HG03025 (cell line): Measurements from ENCODE around the gene CRTAP.
"Not testable (repeated sequence)": the region's sequence is repeated elsewhere in the genome, so short reads cannot be mapped to it uniquely, and the experiment has no call there.

Experiments used
- ATAC-seq: cut with Tn5 transposase; IDR thresholded peaks from one replicate; pipeline ENCODE4 v1.9.1; 2021; ENCODE audit warnings: mild to moderate bottlenecking, moderate library complexity; ENCODE audit not compliant: unreplicated experiment, low FRiP score

Gene CRTAP

DNA sequence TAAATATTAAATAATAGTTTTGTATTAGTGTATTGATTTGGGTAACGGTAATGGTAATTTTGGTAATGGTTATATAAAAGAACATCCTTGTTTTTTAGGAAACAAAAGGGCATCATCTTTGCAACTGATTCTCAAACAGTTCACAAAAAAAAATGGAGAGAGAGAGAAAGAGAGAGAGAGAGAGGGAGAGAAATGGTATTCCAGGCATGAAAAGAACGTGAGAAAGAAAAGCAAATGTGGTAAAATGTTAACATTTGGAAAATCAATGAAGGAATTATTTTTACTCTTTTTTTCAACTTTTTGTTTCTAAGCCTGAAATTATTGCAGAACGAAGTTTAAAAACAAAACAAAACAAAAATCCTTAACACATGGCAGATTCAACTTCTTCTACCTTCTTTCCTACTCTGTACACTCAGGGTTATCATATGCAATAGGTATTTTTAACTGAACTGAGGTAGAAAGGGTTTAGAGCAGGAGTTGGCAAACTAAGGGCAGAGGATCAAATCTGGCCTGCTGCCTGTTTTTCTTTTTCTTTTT is 14.6 kb upstream of the CRTAP start:
- no peak for ATAC-seq

DNA sequence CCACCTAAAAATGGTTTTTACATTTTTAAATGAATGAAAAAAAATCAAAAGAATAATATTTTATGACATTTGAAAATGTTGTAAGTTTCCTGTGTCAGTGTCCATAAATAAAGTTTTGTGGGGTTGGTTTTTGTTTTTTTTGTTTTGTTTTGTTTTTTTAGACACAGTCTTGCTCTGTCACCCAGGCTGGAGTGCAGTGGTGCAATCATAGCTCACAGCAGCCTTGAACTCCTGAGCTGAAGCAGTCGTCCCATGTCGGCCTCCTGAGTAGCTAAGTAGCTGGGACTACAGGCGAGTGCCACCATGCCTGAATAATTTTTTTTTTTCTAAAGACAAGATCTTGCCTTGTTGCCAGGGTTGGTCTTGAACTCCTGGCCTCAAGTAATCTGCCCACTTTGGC is 14.1 kb upstream of the CRTAP start:
- no peak for ATAC-seq

DNA sequence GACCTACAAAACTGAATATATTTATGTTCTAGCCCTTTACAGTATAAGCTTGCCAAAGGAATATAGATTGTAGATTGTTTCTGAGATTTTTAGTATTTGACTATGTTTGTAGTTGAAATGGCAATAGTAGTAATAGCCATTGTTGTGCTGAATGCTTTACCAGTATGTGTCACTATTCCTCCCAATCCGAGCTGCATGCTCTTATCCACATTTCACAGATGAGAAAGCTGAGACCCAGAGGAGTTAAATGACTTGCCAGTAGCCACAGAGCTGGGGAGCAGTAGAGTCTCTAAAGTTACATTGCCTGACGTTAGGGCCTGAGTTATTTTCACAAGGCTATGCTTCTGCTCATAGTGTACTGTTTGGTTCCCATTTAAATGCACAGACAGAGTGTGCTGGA is 13.6 kb upstream of the CRTAP start:
- no peak for ATAC-seq

DNA sequence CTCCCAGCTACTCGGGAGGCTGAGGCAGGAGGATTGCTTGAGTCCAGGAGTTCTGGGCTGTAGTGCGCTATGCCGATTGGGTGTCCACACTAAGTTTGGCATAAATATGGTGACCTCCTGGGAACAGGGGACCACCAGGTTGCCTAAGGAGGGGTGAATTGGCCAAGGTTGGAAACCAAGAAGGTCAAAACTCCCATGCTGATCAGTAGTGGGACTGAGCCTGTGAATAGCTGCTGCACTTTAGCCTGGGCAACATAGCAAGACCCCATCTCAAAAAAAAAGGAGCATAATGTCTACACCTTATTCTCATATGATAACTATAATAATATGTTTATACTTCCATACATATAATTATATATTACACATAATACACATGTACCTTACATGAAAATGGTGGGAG is 10.8 kb upstream of the CRTAP start:
- no peak for ATAC-seq

DNA sequence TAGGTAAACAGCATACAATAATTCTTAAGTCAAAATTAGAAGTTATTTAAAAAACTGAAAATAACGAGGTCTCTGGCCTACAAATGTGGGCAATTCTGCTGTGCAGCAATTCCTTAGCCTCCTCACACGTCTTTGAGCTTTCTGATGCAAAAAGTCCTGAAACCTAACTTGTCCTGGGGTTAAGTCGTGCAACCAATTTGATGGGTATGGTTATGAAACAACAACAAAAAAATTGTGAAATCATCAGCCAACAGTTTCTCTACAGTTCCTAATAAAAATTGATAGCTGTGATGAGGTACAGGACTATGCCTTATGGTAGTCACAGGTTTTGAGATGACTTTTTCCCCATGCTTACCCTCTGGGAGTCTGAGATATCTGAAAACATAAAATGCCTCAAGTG is 10.3 kb upstream of the CRTAP start:
- no peak for ATAC-seq

DNA sequence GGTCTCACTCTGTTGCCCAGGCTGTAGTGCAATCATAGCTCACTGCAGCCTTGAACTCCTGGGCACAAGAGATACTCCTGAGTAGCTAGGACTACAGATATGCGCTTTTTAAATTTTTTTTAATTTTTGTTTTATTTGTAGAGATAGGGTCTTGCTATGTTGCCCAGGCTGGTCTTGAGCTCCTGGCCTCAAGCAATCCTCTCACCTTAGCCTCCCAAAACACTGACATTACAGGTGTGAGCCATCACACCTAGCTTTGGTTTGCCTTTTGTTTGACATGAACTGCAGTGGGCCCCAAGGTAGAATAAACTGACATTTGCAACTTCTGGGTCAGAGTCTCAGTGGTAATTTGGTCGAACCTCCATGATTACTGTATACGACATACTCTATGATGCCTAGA is 9.0 kb upstream of the CRTAP start:
- ATAC-seq: no peak

DNA sequence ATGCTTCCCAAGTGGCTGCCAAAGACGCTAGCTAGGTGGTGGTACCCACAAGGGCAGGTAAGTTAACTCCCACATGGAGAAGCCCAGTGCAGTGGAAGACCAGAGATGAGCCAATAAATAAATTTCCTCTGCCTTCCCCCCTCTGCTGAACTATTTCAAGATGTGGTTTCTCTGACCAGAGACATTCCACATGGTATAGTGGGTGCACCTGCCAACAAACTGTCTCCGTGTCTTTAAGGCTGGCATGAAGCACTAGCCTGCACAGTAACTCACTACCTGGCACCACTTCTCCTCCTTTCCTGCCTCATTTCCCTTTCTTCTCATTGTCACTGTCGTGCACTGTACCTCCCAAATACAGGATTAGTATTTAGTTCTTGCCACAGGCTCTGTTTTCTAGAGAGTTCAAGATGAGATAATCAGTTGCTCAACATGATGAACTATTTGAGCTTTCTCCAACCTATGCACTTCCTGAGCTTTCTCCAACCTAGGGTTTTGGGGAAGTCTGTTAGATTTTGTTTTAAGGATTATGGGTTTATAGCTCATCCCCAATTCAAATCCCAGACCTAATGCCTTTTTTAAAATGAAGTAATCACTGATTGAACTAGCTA is 8.4 kb upstream of the CRTAP start:
- ATAC-seq: no peak

DNA sequence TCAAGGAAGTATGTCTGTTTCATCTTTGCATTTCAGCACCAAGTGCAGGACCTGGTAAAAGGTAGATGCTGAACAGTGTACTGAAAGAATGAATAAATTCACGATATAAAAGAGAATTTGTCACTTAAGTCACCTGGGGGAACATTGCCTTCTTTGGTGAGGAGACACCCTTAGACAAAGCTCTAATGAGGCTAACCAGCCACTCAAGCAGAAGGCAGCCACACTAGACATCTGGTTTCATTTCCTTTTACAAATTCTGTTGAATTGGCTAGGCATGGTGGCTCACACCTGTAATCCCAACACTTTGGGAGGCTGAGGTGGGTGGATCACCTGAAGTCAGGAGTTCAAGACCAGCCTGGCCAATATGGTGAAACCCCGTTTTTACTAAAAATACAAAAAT is 7.0 kb upstream of the CRTAP start:
- ATAC-seq: not testable (repeated sequence)

DNA sequence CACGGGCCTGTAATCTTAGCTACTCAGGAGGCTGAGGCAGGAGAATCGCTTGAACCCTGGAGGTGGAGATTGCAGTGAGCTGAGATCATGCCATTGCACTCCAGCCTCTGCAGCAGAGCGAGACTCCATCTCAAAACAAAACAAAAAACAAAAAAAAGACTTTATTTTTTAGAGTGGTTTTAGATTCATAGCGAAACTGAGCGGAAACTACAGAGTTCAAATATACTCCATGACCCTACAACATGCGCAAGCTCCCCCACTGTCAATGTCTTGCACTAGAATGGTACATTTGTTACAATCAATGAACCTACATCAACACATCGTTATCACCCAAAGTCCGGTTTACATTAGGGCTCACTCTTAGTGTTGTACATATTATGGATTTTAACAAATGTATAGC is 2.2 kb upstream of the CRTAP start:
- peak; percentile 23 for ATAC-seq

DNA sequence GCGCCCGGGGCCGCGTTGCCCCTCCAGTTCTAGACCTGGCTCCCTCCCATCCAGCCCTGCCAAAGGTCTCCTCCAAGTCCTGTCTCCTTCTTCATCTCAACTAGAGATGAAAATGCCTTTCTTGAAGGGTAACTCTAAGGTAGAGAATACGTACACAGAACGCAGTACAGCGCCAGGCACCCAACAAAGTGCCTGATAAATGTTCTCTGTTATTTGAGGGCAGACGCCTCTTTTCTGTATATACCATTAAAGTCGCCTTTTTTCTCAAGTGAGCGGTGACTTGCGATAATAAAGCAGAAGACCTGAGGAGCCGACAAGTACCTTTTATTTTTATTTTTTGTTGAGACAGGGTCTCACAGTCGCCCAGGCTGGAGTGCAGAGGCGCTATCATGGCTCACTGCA is 809 bp downstream of the CRTAP start:
- ATAC-seq: peak; percentile 1

DNA sequence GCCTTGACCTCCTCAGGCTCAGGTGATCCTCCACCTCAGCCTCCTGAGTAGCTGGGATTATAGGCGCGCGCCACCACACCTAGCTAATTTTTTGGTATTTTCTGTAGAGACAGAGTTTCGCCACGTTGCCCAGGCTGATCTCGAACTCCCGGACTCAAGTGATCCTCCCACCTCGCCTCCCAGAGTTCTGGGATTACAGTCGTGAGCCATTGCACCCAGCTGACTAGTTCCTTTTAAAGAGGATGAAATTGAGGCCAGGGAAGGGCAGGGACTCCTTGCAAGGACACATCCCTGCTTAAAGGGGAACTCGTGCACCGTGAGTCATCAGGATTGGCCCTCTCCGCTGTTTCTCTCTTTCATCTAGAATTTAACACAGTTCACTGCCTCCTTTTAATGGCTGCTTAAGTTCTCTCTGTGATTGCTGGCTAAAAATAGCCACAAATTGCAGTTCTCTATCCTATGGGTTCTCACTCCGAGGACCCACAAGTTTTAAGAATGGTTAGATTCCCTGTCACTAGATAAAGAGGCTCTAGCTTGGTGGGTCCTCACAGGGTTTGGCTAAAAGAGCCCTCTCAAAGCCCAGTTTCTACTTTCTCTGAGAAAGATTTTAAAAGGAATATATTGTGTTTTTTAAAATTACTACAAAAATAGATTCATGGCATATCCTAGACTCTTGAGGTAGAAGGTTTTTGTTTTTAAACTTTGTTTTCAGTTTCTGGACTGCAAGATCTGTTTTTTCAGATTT is 1.4 kb downstream of the CRTAP start:
- no peak for ATAC-seq

DNA sequence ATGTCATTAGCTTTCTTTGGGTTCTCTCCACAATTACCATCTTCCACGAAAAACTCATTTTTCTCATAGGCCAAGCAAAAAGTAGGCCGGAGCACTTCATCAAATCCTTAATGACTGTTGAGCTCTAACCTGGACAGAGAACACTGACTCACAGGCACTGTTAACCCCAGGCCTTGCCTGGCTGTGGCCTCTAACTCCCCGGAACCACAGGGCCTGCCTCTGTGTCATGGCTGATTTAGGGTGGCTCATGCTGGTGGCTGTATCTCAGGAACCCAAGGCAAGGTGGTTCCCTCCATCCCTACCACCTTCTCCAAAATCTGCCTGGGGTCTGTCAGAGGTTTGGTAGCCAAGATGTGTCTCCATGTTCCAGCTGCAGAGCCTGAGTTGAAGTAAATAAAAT is 3.6 kb downstream of the CRTAP start:
- no peak for ATAC-seq

DNA sequence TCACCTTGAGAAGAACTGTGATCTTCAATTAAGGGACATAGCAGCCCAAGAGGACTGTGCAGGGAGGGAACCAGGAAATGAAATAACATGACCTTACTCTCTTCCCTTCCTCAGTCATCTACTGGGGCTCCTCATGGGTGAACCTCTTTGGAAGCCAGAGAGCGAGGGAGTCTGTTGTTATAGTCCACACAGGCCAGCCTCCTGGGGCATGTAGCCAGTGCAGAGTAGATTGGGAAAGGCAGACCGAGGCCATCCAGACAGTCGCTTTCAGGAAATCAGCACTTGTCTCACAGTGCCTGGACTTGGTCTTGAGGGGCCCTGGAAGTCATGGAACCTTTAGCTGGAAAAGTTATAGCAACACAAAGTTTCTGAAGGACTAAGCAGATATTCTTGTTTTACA is 6.1 kb downstream of the CRTAP start:
- ATAC-seq: no peak

DNA sequence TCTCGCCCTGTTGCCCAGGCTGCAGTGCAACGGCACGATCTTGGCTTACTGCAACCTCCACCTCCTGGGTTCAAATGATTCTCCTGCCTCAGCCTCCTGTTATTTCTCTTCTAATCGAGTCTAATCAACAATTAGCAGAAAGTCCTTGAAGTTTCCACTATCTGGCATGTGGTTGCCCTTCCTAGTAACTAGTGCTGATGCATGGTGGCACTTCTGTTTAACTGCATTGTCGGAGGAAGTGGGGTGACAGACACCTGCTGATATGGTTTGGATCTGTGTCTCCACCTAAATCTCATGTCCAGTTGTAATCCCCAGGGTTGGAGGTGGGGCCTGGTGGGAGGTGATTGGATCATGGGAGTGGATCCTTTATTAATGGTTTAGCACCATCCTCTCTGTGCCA is 9.2 kb downstream of the CRTAP start:
- ATAC-seq: no peak

DNA sequence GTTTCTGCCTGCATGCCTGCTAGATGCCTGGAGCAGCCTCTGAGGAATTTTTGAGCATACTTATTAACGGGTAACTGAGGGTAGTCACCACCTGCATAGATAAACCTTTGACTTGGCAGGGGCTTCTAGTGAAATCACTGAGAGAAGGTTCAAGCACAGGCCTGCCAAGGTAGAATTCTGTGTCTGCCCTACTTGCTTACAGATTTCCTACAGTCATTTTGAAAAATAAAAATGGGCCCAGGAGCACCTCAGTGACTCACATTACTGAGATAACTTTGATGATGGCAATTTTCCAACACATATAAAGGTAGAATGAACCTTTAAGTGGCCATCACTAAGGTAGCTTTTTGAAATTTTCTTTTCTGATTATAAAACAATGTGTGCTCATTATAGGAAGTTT is 10.8 kb downstream of the CRTAP start:
- no peak for ATAC-seq

DNA sequence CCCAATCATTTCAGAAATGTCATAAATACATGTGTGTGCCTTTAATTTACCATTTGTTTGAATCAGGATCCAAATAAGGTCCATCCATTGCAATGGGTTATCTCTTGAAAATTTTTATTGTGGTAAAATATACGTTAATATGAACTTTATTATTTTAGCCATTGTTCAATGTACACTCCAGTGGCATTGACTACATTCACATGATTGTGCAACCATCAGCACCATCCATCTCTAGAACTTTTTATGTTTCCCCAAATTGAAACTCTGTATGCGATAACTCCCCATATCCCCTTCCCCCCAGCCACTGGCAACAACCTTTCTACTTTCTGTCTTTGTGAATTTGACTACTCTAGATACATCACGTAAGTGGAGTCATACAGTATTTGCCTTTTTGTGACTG is 12.0 kb downstream of the CRTAP start:
- no peak for ATAC-seq

DNA sequence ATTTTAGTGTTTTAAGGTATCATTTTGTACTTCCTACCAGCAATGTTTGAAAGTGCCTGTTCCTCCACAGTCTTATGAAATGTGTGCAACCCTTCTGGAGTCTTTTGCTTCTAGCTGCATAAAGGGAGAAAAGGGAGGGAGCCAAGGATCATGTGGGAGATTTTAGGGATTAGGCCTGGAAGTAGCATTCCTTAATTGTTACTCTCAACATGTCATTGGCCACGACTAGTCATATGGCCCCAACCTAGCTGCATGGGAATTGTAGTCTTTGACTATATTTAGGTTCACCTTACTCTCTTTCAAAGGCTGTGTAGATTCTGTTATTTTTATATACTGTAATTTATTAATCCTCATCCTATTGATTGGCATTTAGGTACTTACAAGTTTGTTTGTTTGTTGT is 14.9 kb downstream of the CRTAP start:
- ATAC-seq: no peak

DNA sequence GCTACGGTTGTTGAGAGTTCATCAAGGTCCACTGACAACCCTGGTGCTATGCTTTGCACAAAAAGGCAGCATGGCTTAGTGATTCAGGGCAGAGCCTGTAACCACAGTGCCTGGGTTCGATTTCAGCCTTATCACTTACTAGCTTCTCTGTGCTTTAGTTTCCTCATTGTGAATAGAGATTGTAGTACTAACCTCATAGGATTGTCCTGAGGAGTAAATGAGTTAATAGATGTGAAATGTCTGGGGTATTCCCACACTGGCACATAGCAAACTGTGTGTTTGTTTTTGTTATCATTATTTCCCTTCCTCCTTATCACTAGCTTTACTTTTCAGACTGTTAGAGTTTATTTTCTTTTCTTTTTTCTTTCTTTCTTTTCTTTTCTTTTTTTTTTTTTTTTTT is 16.3 kb downstream of the CRTAP start:
- ATAC-seq: no peak

DNA sequence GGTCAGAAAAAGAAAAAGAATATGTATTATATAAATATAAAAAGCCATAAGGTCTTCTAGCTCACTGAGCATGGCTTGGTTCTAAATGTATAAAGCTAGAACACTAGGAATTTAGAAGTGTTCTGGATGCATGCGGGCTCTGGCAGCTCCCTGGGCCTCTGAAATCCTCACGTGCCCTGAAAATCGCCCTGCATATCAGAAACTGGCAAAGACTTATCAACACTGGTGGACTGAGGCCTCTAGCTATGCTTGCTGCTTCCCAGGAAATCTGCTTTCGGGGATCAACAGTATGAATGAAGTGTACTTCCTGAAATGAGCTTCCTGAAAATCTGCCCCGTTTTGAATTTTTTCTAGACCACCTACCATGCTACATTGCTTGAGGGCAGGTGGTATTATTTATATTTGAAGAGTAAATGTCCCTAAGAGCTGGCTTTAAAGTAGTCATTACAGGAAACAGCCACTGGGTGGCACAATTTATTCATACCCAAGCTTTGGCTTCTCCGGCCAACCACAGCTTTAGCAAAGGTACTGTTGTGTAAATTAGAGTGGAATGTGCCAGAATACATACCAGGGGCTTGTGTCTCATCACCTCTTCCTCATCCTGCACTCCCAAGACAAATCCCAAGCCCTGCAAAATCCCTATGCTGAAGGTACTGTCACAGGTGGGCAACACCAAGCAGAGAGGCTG is 17.7 kb downstream of the CRTAP start:
- ATAC-seq: peak; percentile 66

DNA sequence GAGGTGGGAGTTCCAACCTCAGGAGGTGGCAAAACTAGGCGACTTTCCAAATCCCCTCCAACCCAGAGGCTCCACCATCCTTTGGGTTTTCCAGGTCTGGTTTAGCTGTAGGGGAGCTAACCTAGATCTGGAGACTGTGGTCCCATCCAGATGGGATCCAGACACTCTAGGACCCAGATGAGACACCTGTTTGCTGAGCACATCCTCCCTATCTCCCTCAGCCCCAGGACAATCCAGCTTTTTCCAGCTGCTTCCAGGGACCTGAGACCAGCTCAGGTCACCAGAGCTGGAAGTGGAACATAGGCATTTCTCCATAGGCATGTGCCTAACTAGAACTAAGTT is 18.2 kb downstream of the CRTAP start:
- no peak for ATAC-seq

DNA sequence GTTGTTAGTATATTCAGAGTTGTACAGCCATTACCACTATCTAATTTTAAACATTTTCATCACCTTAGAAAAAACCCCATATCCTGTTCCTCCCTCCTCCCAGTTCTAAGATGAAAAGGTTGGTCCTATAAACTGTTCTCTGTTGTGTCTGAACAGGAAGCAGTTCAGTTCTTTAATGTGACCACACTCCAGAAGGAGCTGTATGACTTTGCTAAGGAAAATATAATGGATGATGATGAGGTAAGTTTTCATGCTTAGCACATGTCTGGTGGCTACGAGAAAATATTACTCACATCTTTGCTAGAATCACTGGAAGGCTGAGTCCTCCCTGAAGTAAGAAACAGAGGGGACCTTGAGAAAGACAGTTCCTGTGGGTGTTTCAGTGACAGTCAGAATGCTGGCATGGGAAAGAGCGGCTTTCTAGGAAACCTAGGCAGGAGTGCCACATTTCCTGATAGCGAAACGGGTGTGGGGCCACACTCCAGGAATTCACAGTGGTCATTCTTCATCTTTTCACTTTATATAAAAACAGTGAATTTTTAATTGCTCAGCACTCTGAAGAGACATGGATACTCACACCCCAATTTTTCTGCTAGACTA is 20.3 kb downstream of the CRTAP start:
- ATAC-seq: no peak
